ENCODE measurements around the gene UNC119B. TPM values are rescaled to one million over a fixed set of nuclear protein-coding genes. Genes with fewer than 3 reads are reported as not detected.

The UNC119B gene
- total RNA-seq, 1 donor from 2014 or later: 15.5 TPM

DNA sequence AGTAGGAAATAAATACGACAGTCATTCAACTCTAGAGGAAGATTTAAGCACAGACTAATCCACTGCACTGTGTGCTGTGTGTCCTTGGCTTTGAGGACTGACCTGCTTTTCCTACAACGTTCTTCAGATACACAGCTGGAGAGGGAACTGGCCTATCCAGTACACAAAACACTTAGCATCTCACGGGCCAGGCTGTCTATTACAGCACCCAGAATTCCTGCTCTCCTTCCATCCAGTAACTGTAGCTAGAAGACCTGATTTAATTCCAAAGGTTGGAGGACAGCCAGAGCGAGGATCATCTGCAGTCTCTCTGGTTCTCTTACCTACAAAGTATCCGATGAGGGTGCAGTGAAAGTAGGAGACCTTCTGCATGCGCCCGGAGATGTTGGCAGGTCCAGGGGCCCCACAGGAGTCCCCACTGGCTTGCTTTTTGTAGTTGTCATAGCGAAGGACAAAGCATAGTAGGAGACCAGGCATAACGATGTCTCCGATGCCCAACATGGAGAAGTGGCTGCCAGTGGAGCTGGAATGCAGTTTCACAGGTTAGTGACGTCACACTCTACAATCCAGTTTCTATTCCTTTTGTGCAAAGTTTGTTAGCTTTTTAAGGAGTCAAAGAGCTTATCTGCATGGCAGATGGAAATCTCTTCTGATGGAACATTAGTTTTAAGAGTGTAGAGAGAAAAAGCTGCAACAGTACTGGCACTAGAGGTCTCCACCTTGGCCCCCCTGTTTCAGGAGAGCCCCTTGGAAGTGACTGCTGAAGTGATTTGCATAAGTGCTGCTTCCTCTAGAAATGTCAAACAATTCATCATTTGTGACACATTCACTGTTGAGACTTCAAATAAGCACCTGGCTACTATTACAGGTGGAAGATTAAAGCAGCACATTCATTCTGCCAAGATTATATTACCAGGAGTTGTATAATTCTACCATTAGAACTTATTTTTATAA lies 57.1 kb downstream of the UNC119B start:
- DNase-seq: no peak

DNA sequence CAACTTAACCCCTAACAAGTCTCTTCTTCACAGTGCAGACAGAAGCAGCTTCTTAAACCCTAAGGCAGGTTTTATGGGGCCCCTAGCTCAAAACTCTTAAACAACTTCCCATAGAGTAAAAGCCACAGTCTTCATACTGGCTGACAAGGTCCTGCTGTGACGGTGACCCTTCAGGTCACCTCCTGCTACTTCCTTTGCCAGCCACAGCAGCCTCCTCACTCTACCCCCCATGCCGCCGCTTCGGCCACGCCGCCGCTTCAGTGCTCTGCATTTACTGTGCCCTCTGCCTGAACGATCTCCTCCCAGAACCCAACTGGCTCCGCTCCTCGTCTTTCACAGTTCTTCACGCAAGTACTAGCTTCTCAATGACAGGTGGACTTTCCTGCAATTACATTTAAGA lies 60.8 kb downstream of the UNC119B start:
- no peak for DNase-seq

Other genes starting within 250 kb of the UNC119B start
- gene SRSF9, start 240.7 kb upstream of the UNC119B start, total RNA-seq: 105 TPM
- gene DYNLL1, start 214.3 kb upstream of the UNC119B start, total RNA-seq: 226 TPM
- 30.5 TPM for gene COQ5, start 181.3 kb upstream of the UNC119B start, total RNA-seq
- gene RNF10, start 176.1 kb upstream of the UNC119B start, total RNA-seq: 127 TPM
- 15.1 TPM for gene POP5, start 129.1 kb upstream of the UNC119B start, total RNA-seq
- gene CABP1, start 69.8 kb upstream of the UNC119B start, total RNA-seq: 1.3 TPM
- 53.9 TPM for gene MLEC, start 23.3 kb upstream of the UNC119B start, total RNA-seq
- 12.3 TPM for gene ACADS, start 15.4 kb downstream of the UNC119B start, total RNA-seq
- gene SPPL3, start 193.9 kb downstream of the UNC119B start, total RNA-seq: 28.5 TPM